ENCODE data around the gene TMEM203.

TMEM203 gene

GRCh38 chr9:137182836-137183235 lies 22.6 kb downstream of the TMEM203 start:
- in situ Hi-C loops (cut with MboI; ENCODE audit: low sequenced_read_pairs), result no loop called here

GRCh38 chr9:137181680-137182079 lies 23.8 kb downstream of the TMEM203 start:
- in situ Hi-C loops (cut with MboI; ENCODE audit: low sequenced_read_pairs), result no loop called here

GRCh38 chr9:137180491-137180890 lies 25.0 kb downstream of the TMEM203 start:
- in situ Hi-C loops (cut with MboI; ENCODE audit: low sequenced_read_pairs), result no loop called here

GRCh38 chr9:137179761-137180160 lies 25.7 kb downstream of the TMEM203 start:
- in situ Hi-C loops (cut with MboI; ENCODE audit: low sequenced_read_pairs), result no loop called here

GRCh38 chr9:137178939-137179630 lies 26.4 kb downstream of the TMEM203 start:
- in situ Hi-C loops (cut with MboI; ENCODE audit: low sequenced_read_pairs), result no loop called here

- in situ Hi-C loops (cut with MboI; ENCODE audit: low sequenced_read_pairs), result no loop called here
Measured at GRCh38 chr9:137178201-137178938, 27.1 kb downstream of the TMEM203 start.

GRCh38 chr9:137176302-137177182 lies 28.9 kb downstream of the TMEM203 start:
- in situ Hi-C loops (cut with MboI; ENCODE audit: low sequenced_read_pairs), result no loop called here

- in situ Hi-C loops (cut with MboI; ENCODE audit: low sequenced_read_pairs), result no loop called here
Measured at GRCh38 chr9:137175345-137175961, 30.0 kb downstream of the TMEM203 start.

- in situ Hi-C loops (cut with MboI; ENCODE audit: low sequenced_read_pairs), result no loop called here
Measured at GRCh38 chr9:137174722-137175293, 30.6 kb downstream of the TMEM203 start.

GRCh38 chr9:137173796-137174664 lies 31.4 kb downstream of the TMEM203 start:
- in situ Hi-C loops (cut with MboI; ENCODE audit: low sequenced_read_pairs), result no loop called here

- in situ Hi-C loops (cut with MboI; ENCODE audit: low sequenced_read_pairs), result no loop called here
Measured at GRCh38 chr9:137172901-137173795, 32.3 kb downstream of the TMEM203 start.

- in situ Hi-C loops (cut with MboI; ENCODE audit: low sequenced_read_pairs), result no loop called here
Measured at GRCh38 chr9:137171149-137171900, 34.1 kb downstream of the TMEM203 start.

- in situ Hi-C loops (cut with MboI; ENCODE audit: low sequenced_read_pairs), result no loop called here
Measured at GRCh38 chr9:137170486-137171148, 34.8 kb downstream of the TMEM203 start.

GRCh38 chr9:137169896-137170358 lies 35.5 kb downstream of the TMEM203 start, which contains the start of gene LRRC26:
LRRC26 (minus strand) TSS chr9:137170051; CDS start chr9:137169943, 108 bp downstream.
- in situ Hi-C loops (cut with MboI; ENCODE audit: low sequenced_read_pairs), result no loop called here

- in situ Hi-C loops (cut with MboI; ENCODE audit: low sequenced_read_pairs), result no loop called here
Measured at GRCh38 chr9:137168904-137169856, 36.3 kb downstream of the TMEM203 start.

GRCh38 chr9:137168573-137168903 lies 36.9 kb downstream of the TMEM203 start:
- in situ Hi-C loops (cut with MboI; ENCODE audit: low sequenced_read_pairs), result no loop called here

Data from hTERT RPE-1 (cell line).